Choroid plexus epithelial cell (primary cell): ENCODE data around the gene ATXN1.
A peak's percentile ranks its signal among the peaks of the same experiment; 100 is the strongest.

Source experiments
- DNase-seq: peaks from one replicate; pipeline ENCODE4 v3.0.0-alpha.2; 2010; ENCODE audit warnings: low read depth
- H3K4me3 ChIP-seq: 2 replicates; pipeline ENCODE4 v1.5.1; 2011; ENCODE audit warnings: low read depth, mild to moderate bottlenecking, control low read depth, low read length, moderate library complexity
- CTCF ChIP-seq: conservative IDR thresholded peaks from 2 replicates; pipeline ENCODE4 v1.5.1; 2011; ENCODE audit warnings: low read depth, mild to moderate bottlenecking, control low read depth, inconsistent platforms, low read length, moderate library complexity

ATXN1 gene

GRCh38 chr6:16433338-16433890, 327.8 kb downstream of the ATXN1 start:
- no peak for DNase-seq
- TF ChIP-seq CTCF = no peak

DNA sequence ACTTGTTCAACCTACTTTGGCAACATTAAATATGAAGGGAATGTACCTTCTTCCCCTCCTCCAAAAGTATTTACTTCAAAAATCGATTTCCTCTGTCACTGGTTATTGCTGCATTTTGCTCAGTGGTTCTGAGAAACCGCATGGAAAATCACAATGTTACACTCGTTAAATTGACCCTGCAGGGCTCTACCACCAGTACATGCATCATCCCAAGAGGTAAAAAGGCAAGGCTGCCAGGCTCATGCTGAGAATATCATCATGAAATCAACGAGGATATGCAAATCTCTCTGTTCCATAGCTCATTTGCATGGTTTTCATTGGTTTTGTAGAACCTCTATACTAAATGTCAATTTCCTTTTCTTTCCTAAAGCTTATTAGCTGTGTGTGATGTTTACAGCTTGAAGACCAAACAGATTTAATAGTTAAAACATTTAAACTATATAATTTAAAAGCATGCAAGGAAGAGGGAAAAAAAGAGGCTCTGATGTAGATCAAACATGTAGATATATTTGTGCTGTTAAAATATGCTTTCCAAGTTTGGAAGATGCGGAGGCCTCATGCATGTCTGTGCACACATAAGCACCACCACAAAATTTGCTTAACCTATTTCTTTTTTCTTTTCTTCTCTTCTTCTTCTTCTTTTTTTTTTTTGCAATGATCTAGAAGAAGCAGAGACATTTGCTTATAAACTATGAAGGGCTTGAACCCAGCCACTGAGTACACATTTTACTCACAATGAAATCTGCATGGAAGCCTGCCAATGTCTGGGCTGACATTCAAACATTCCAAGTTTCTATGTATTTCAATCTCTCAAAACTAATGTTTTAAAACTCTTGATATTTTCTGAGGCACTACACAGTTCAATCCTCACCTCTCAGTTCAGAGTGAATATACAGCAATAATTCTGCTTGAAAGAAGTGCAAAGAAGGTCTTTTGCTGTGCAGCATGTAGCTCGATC, 328.9 kb downstream of the ATXN1 start:
- peak; percentile 89 for DNase-seq
- no peak for TF ChIP-seq CTCF
- H3K4me3 ChIP-seq = no peak overlapping the region

More at GRCh38 chr6:16433338-16433890, 327.8 kb downstream of the ATXN1 start:
- H3K4me3 ChIP-seq = no peak overlapping the region

DNA sequence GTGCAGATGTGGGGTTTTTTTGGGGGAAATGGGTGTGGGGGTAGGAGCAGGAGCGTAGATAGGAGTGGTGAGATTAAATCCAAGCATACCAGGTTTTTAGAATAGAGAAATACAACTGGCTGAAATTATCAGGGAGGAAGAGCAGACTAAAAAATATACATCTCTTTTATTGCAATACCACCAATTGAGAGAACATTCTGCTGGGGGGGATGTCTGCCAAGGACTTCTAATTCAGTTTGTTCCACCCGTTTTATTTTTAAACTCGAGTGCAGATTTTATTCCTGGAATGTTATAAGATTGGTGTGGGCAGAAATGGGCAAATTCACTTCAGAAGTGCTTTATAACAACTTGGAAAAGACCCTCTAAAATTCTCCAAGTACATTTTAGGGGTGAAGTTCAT, 330.2 kb downstream of the ATXN1 start:
- no peak for DNase-seq
- TF ChIP-seq CTCF = no peak
- no peak overlapping the region for H3K4me3 ChIP-seq

DNA sequence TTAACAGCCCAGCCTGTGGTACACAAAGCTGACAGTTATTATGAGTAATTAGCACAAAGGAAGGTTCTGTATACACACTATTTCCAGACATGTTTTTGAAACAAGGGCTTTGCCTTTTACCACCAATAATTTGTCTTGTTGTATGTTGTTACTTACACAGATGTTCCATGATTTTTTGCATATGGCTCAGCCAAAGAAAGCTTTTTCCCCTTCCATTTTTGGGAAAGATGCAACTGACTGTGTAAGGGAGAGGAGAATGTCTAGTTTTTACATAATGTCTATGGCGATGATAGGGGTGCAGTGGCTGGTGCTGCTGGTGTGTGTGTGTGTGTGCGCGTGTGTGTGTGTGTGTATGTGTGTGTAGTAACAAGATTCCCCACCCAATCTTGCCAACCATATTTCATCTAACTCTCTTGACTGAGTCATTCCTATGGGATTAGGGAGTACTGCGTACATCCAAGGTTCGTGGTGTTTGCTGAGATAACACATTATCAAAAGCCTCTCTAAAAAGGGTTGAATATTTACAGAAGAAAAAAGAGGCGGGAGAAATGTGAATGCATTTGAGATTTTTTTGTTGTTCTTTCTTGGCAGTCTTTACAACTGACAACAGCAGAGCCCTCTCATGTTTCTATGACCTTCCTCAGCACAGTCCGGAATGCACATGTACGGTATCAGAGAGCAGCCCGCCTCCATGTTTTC, 330.7 kb downstream of the ATXN1 start:
- peak; percentile 18 for DNase-seq
- no peak overlapping the region for H3K4me3 ChIP-seq
- no peak for TF ChIP-seq CTCF

- TF ChIP-seq CTCF = no peak
- DNase-seq = no peak
- no peak overlapping the region for H3K4me3 ChIP-seq
Measured at GRCh38 chr6:16429669-16430068, 331.6 kb downstream of the ATXN1 start.

- no peak overlapping the region for H3K4me3 ChIP-seq
- DNase-seq = no peak
- TF ChIP-seq CTCF = no peak
Measured at GRCh38 chr6:16427124-16427523, 334.1 kb downstream of the ATXN1 start.
